Measurements from ENCODE around the gene MRPL18.
"Not testable (repeated sequence)": the region's sequence is repeated elsewhere in the genome, so short reads cannot be mapped to it uniquely, and the experiment has no call there.

MRPL18 gene

GRCh38 chr6:159790149-159790955, at the start of gene MRPL18:
MRPL18 (plus strand) TSS chr6:159790467; CDS start chr6:159790588, 121 bp downstream.
- DNase-seq: peak; percentile 98

- no peak for DNase-seq
Observed at GRCh38 chr6:159742165-159742564, 48.1 kb upstream of the MRPL18 start.

- no peak for DNase-seq
Observed at GRCh38 chr6:159745081-159745480, 45.2 kb upstream of the MRPL18 start.

GRCh38 chr6:159746759-159747158, 43.5 kb upstream of the MRPL18 start:
- DNase-seq: no peak

GRCh38 chr6:159748127-159748526, 42.1 kb upstream of the MRPL18 start:
- not testable (repeated sequence) for DNase-seq

- no peak for DNase-seq
Observed at GRCh38 chr6:159751448-159751847, 38.8 kb upstream of the MRPL18 start.

- no peak for DNase-seq
Observed at GRCh38 chr6:159753081-159753872, 37.0 kb upstream of the MRPL18 start.

- no peak for DNase-seq
Observed at GRCh38 chr6:159754401-159754800, 35.9 kb upstream of the MRPL18 start.

GRCh38 chr6:159754959-159755914, 35.0 kb upstream of the MRPL18 start:
- no peak for DNase-seq

- DNase-seq: no peak
Observed at GRCh38 chr6:159756508-159756907, 33.8 kb upstream of the MRPL18 start.

GRCh38 chr6:159758031-159759001, 32.0 kb upstream of the MRPL18 start:
- DNase-seq: no peak

GRCh38 chr6:159759645-159760044, 30.6 kb upstream of the MRPL18 start:
- DNase-seq: no peak

- peak; percentile 35 for DNase-seq
Observed at GRCh38 chr6:159760602-159761057, 29.6 kb upstream of the MRPL18 start.

GRCh38 chr6:159761129-159761872, 29.0 kb upstream of the MRPL18 start:
- DNase-seq: peak; percentile 24

GRCh38 chr6:159761873-159762680, 28.2 kb upstream of the MRPL18 start, which contains the start of gene ACAT2:
ACAT2 (plus strand) TSS chr6:159762045; CDS start chr6:159762088, 43 bp downstream.
- DNase-seq: peak; percentile 98

- DNase-seq: no peak
Observed at GRCh38 chr6:159762681-159763293, 27.5 kb upstream of the MRPL18 start.

GRCh38 chr6:159766906-159767305, 23.4 kb upstream of the MRPL18 start:
- DNase-seq: no peak

- no peak for DNase-seq
Observed at GRCh38 chr6:159769470-159769869, 20.8 kb upstream of the MRPL18 start.

GRCh38 chr6:159772196-159772595, 18.1 kb upstream of the MRPL18 start:
- no peak for DNase-seq

Data from eye (tissue), 1 donor.